Measurements from ENCODE around the gene NAT8.
A peak's percentile ranks its signal among the peaks of the same experiment; 100 is the strongest.
"Not testable (repeated sequence)": the region's sequence is repeated elsewhere in the genome, so short reads cannot be mapped to it uniquely, and the experiment has no call there.

The NAT8 gene

GRCh38 chr2:73667239-73667638 lies 25.0 kb upstream of the NAT8 start:
- not testable (repeated sequence) for DNase-seq (ENCODE audit: low read depth)

GRCh38 chr2:73654175-73654574 lies 12.0 kb upstream of the NAT8 start:
- TF ChIP-seq CTCF (conservative IDR thresholded peaks at IDR 0.05; ENCODE audit: low read depth, low read length): no peak
- H3K4me3 ChIP-seq (ENCODE audit: low read depth, low read length): no peak overlapping the region
- no peak for DNase-seq (ENCODE audit: low read depth)

More at GRCh38 chr2:73667239-73667638, 25.0 kb upstream of the NAT8 start:
- H3K4me3 ChIP-seq (ENCODE audit: low read depth, low read length): not testable (repeated sequence)

- DNase-seq (ENCODE audit: low read depth): no peak
- TF ChIP-seq CTCF (conservative IDR thresholded peaks at IDR 0.05; ENCODE audit: low read depth, low read length): no peak
- no peak overlapping the region for H3K4me3 ChIP-seq (ENCODE audit: low read depth, low read length)
Measured at GRCh38 chr2:73652348-73652747, 10.1 kb upstream of the NAT8 start.

GRCh38 chr2:73651591-73652230 lies 9.5 kb upstream of the NAT8 start:
- no peak for DNase-seq (ENCODE audit: low read depth)
- no peak for TF ChIP-seq CTCF (conservative IDR thresholded peaks at IDR 0.05; ENCODE audit: low read depth, low read length)
- no peak overlapping the region for H3K4me3 ChIP-seq (ENCODE audit: low read depth, low read length)

- H3K4me3 ChIP-seq (ENCODE audit: low read depth, low read length); DNase-seq (ENCODE audit: low read depth): not testable (repeated sequence)
Measured at GRCh38 chr2:73647690-73648089, 5.5 kb upstream of the NAT8 start.

- H3K4me3 ChIP-seq (ENCODE audit: low read depth, low read length): no peak overlapping the region
- no peak for TF ChIP-seq CTCF (conservative IDR thresholded peaks at IDR 0.05; ENCODE audit: low read depth, low read length)
- no peak for DNase-seq (ENCODE audit: low read depth)
Measured at GRCh38 chr2:73641767-73642062, 507 bp downstream of the NAT8 start.

GRCh38 chr2:73640946-73641766 lies 1.1 kb downstream of the NAT8 start:
- TF ChIP-seq CTCF (conservative IDR thresholded peaks at IDR 0.05; ENCODE audit: low read depth, low read length): no peak
- H3K4me3 ChIP-seq (ENCODE audit: low read depth, low read length): no peak overlapping the region

GRCh38 chr2:73640511-73640911 lies 1.7 kb downstream of the NAT8 start:
- no peak for TF ChIP-seq CTCF (conservative IDR thresholded peaks at IDR 0.05; ENCODE audit: low read depth, low read length)
- H3K4me3 ChIP-seq (ENCODE audit: low read depth, low read length): no peak overlapping the region
- peak; percentile 39 for DNase-seq (ENCODE audit: low read depth)

More at GRCh38 chr2:73640946-73641766, 1.1 kb downstream of the NAT8 start:
- no peak for DNase-seq (ENCODE audit: low read depth)
